GM12865 (cell line): ENCODE measurements around the gene BMPER.

Experiments used
- DNase-seq: peaks from one replicate; pipeline ENCODE4 v3.0.0; 2010; ENCODE audit warnings: low read depth
- H3K4me3 ChIP-seq: 2 replicates; pipeline ENCODE4 v1.5.1; 2011; ENCODE audit warnings: mild to moderate bottlenecking, low read depth, low read length, control low read depth
- TF ChIP-seq, protein P1 (sequence below): IDR thresholded peaks from 2 replicates; pipeline ENCODE4 v1.5.1; 2011; ENCODE audit warnings: low read length, control low read depth, low read depth, inconsistent platforms; ENCODE audit not compliant: insufficient read depth; ENCODE audit errors: missing control alignments

The BMPER gene

DNA sequence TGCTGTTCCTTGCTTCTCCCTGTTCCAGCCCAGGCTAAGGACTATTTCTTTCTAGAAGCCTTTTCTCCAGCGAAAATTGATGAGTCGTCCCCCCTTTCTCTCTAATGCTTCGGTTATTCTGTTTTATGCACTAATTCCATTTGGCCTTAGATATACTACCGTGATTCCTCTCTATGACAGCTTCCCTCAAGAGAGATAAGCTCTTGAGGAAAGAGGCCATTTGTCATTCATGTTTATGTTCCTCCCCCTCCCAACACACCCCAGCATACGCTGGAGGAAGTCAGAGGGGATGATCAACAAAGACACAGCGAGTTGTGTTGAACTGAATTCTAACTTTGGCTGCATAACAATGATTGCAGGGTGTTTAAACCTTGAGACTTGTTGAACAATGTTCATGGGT, 198.8 kb downstream of the BMPER start:
- DNase-seq = no peak
- no peak overlapping the region for H3K4me3 ChIP-seq
- TF ChIP-seq, protein P1, sequence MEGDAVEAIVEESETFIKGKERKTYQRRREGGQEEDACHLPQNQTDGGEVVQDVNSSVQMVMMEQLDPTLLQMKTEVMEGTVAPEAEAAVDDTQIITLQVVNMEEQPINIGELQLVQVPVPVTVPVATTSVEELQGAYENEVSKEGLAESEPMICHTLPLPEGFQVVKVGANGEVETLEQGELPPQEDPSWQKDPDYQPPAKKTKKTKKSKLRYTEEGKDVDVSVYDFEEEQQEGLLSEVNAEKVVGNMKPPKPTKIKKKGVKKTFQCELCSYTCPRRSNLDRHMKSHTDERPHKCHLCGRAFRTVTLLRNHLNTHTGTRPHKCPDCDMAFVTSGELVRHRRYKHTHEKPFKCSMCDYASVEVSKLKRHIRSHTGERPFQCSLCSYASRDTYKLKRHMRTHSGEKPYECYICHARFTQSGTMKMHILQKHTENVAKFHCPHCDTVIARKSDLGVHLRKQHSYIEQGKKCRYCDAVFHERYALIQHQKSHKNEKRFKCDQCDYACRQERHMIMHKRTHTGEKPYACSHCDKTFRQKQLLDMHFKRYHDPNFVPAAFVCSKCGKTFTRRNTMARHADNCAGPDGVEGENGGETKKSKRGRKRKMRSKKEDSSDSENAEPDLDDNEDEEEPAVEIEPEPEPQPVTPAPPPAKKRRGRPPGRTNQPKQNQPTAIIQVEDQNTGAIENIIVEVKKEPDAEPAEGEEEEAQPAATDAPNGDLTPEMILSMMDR = no peak

DNA sequence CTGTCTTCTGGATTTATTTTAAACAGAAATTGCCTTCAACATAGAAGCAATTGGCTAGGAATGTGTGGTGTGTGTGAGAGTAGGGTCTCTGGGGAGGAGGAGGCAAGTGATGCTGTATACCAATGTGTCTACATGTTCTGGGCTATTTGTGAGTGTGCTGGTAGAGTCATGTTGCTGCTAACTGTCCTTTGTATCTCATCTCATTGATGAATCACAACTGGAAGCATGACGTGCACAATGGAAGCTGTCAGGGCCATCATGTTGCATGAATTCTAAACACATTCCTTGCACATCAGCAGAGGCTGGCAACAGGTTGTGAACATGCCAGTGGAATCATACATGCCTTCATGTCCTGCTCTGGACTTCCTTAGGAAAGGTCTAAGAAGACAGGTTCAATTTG, 199.7 kb downstream of the BMPER start:
- TF ChIP-seq, protein P1 = no peak
- no peak overlapping the region for H3K4me3 ChIP-seq
- no peak for DNase-seq

DNA sequence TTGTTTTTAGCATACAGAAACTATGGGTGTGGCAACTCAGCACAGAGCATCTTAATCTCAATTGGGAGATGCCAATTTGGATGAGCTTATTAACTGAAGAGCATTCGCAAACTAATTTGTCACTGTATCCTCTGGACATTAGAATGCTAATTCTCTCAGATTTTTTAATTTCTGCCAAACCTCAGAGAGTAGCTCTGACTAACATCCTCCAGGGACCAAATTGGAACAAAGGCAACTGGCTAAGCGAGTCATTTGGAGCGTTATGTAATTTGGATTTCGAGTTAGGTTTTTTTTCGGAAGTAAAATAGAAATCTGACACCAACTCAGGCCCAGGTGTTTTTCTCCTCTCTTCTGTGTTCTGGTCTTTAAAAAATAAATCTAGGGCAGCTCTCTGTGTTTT, 201.9 kb downstream of the BMPER start:
- DNase-seq = no peak
- TF ChIP-seq, protein P1 = no peak
- no peak overlapping the region for H3K4me3 ChIP-seq

DNA sequence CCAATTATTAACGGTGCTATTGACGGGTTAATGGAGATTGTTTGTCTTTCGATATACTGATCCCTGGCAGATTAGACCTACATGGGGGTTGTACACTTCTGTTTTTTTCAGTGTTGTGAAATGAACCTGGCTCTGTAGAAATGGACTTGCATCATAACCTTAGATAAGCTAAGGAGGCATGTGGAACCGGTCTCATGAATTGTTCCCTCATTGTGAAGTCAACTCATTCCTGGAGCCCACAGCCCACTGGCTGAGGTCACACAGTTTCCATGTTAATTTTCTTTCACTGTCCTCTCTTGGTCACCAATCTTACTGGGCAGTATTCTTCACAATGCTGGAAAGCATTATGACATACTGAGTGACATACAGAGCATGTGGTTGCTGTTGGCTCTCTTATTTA, 202.8 kb downstream of the BMPER start:
- H3K4me3 ChIP-seq = no peak overlapping the region
- TF ChIP-seq, protein P1 = no peak
- no peak for DNase-seq

DNA sequence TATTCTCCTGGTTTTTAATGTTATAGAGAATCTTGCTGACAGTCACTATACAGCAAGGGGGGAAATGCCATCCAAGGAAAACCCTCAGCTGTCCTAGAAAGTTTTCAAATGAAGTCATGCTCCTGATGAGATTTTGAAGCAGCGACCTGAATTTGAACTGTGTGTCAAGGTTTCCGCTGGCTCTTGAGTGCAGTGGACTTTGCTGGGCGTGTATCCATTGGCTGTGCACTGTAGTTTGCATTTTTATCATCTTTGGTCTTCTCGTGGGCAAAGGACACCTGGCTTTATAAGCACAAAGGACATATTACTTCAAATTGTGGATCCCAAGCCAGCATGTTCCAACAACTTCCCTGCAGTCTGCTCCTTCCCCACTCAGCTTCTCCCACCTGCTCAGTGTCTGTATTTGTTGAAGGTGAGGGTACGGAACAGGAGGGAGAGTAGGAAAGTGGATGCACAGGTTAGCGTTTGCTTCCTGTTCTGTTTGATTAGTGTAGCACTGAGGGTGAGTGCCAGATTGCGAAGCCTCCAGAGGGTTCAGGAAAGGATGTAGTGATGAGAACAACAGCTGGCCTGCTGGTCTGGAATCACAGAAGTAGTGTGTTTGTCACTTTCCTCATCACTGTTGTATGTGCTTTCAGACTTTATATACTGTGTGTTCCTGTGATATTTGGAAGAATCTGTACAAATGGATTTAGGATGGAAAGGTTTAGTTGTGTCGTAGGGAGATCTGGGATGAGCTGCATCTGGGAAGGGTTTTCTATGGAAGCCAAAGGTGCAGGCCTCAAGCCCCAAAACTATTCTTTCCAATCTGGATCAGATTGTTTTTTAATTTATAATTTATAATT, 204.8 kb downstream of the BMPER start:
- no peak for DNase-seq
- TF ChIP-seq, protein P1 = no peak
- H3K4me3 ChIP-seq = no peak overlapping the region

DNA sequence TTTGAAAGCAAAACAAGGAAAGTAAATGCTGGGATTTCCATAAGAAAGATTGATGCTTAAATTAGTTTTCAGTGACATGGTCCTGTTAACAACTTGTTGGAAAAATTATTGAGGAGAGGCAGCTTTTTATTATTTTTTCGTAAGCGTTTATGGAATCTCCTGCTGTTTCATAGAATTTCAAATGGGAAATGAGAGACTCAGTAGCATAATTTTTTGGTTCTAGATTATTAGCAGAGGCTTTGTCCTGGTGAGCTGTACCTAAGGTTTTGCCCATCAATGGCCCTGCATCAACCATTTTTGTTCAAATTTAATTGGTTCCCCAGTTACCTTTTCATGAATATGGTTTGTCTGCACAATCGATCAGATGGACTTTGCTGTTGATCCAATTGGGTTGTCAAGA, 205.7 kb downstream of the BMPER start:
- no peak overlapping the region for H3K4me3 ChIP-seq
- no peak for DNase-seq
- TF ChIP-seq, protein P1 = no peak

DNA sequence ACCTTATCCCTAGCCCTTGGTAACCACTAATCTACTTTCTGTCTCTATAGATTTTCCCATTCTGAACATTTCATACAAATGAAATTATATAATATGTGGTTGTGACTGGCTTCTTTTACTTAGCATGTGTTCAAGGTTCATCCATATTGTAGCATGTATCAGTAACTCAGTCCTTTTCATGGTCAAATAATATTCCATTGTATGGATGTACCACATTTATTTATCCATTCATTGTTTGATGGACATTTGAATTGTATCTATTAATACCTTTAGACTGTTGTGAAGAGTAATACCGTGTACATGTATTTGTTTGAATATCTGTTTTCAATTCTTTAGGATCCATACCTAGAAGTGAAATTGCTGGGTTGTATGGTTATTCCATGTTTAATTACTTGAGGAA, 210.2 kb downstream of the BMPER start:
- no peak for DNase-seq
- TF ChIP-seq, protein P1 = no peak
- no peak overlapping the region for H3K4me3 ChIP-seq
